Inferior parietal cortex (tissue), 1 donor: ENCODE results near the gene CRTAC1.
"Not testable (repeated sequence)": the region's sequence is repeated elsewhere in the genome, so short reads cannot be mapped to it uniquely, and the experiment has no call there.

Source experiments
- DNase-seq: peaks from one replicate; pipeline ENCODE4 v3.0.0-alpha.2; 2016; ENCODE audit errors: extremely low spot score

The CRTAC1 gene

GRCh38 chr10:97842656-97843280 is 187.7 kb downstream of the CRTAC1 start:
- DNase-seq, result no peak

- not testable (repeated sequence) for DNase-seq
Measured at GRCh38 chr10:97842114-97842513, 188.3 kb downstream of the CRTAC1 start.

- not testable (repeated sequence) for DNase-seq
Measured at GRCh38 chr10:97841166-97841565, 189.3 kb downstream of the CRTAC1 start.

- no peak for DNase-seq
Measured at GRCh38 chr10:97838091-97838490, 192.3 kb downstream of the CRTAC1 start.

- DNase-seq, result no peak
Measured at GRCh38 chr10:97836446-97836845, 194.0 kb downstream of the CRTAC1 start.

- DNase-seq, result no peak
Measured at GRCh38 chr10:97831259-97831658, 199.2 kb downstream of the CRTAC1 start.

- DNase-seq, result no peak
Measured at GRCh38 chr10:97830064-97830463, 200.4 kb downstream of the CRTAC1 start.

GRCh38 chr10:97828721-97829120 is 201.7 kb downstream of the CRTAC1 start:
- DNase-seq, result no peak

- DNase-seq, result no peak
Measured at GRCh38 chr10:97827702-97828291, 202.6 kb downstream of the CRTAC1 start.

GRCh38 chr10:97826892-97827291 is 203.5 kb downstream of the CRTAC1 start:
- DNase-seq, result no peak

GRCh38 chr10:97825020-97825760 is 205.2 kb downstream of the CRTAC1 start:
- DNase-seq, result no peak

GRCh38 chr10:97823734-97824133 is 206.7 kb downstream of the CRTAC1 start:
- DNase-seq, result no peak

GRCh38 chr10:97822261-97822687 is 208.1 kb downstream of the CRTAC1 start:
- DNase-seq, result no peak

GRCh38 chr10:97821308-97822038 is 208.9 kb downstream of the CRTAC1 start:
- DNase-seq, result no peak

GRCh38 chr10:97820096-97820704 is 210.2 kb downstream of the CRTAC1 start:
- no peak for DNase-seq

GRCh38 chr10:97818572-97818971 is 211.8 kb downstream of the CRTAC1 start:
- no peak for DNase-seq

GRCh38 chr10:97816609-97817008 is 213.8 kb downstream of the CRTAC1 start:
- DNase-seq, result no peak
